Neutrophil (primary cell): ENCODE measurements around the gene CACNA1C.

Experiments used
- H3K27ac ChIP-seq: fragments of 200-600 bp; sonication (generic); 2 replicates; pipeline ENCODE4 v1.5.1; 2016; ENCODE audit warnings: mild to moderate bottlenecking, moderate library complexity
- H3K27me3 ChIP-seq: fragments of 200-600 bp; sonication (generic); 2 replicates; pipeline ENCODE4 v1.6.0; 2016; ENCODE audit warnings: mild to moderate bottlenecking
- H3K36me3 ChIP-seq: fragments of 200-600 bp; sonication (generic); 2 replicates; pipeline ENCODE4 v1.5.1; 2017
- H3K4me1 ChIP-seq, 2 experiments: fragments of 200-600 bp in 1 of 2; sonication (generic) in 1 of 2; 1 replicate in 1 of 2; 2 replicates in 1 of 2; pipeline versions ENCODE4 v1.5.1 to v1.6.1; 2013 to 2016; ENCODE audit warnings: low read depth in 1 of 2, low read length in 1 of 2, mild to moderate bottlenecking in 1 of 2, moderate library complexity in 1 of 2; ENCODE audit not compliant: control insufficient read depth in 1 of 2, insufficient read depth in 1 of 2
- H3K4me3 ChIP-seq, 2 experiments: fragments of 200-600 bp in 1 of 2; sonication (generic) in 1 of 2; 1 replicate in 1 of 2; 2 replicates in 1 of 2; pipeline ENCODE4 v1.5.1; 2013 to 2016; ENCODE audit warnings: low read depth in 1 of 2, low read length in 1 of 2, mild to moderate bottlenecking in 1 of 2, moderate library complexity in 1 of 2
- H3K9me3 ChIP-seq: fragments of 200-600 bp; sonication (generic); 2 replicates; pipeline ENCODE4 v1.5.1; 2016
- TF ChIP-seq, protein P1 (sequence below): fragments of 200-600 bp; sonication (generic); IDR thresholded peaks from 2 replicates; pipeline ENCODE4 v1.5.1; 2016; ENCODE audit warnings: antibody characterized with exemption

CACNA1C gene

DNA sequence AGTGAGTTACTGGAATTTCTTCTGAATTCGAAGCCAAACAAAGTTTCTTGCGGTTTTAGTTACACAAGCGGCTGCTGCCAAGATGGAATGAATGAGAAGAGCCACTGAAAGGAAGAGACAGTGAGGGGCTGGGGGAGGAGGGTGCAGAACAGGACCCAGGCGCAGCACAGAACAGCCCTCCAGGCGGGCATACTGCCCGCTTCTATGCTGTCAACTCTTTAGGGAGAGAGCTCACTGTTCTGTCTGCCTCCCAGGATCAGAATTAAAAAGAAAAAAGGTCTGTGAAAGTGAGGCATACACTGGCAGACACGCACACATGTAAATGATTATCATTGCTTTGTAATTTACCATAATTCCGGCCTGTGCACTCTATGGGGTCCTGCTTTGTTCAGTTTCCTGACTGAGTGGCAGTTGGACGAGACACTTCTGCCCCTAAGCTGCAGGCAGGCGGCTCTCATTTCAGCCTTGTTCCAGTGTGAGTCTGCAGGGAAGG, 231.6 kb downstream of the CACNA1C start:
- no peaks in the 10 kb centered on the region for H3K9me3 ChIP-seq
- no peak overlapping the region for H3K4me3 ChIP-seq
- no peak overlapping the region for H3K27ac ChIP-seq
- peaks cover 24 to 29% of the 10 kb centered on the region in 2 experiments for H3K4me1 ChIP-seq
- H3K27me3 ChIP-seq: no peaks in the 10 kb centered on the region
- TF ChIP-seq, protein P1, sequence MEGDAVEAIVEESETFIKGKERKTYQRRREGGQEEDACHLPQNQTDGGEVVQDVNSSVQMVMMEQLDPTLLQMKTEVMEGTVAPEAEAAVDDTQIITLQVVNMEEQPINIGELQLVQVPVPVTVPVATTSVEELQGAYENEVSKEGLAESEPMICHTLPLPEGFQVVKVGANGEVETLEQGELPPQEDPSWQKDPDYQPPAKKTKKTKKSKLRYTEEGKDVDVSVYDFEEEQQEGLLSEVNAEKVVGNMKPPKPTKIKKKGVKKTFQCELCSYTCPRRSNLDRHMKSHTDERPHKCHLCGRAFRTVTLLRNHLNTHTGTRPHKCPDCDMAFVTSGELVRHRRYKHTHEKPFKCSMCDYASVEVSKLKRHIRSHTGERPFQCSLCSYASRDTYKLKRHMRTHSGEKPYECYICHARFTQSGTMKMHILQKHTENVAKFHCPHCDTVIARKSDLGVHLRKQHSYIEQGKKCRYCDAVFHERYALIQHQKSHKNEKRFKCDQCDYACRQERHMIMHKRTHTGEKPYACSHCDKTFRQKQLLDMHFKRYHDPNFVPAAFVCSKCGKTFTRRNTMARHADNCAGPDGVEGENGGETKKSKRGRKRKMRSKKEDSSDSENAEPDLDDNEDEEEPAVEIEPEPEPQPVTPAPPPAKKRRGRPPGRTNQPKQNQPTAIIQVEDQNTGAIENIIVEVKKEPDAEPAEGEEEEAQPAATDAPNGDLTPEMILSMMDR: no peak
- no peaks in the 10 kb centered on the region for H3K36me3 ChIP-seq

DNA sequence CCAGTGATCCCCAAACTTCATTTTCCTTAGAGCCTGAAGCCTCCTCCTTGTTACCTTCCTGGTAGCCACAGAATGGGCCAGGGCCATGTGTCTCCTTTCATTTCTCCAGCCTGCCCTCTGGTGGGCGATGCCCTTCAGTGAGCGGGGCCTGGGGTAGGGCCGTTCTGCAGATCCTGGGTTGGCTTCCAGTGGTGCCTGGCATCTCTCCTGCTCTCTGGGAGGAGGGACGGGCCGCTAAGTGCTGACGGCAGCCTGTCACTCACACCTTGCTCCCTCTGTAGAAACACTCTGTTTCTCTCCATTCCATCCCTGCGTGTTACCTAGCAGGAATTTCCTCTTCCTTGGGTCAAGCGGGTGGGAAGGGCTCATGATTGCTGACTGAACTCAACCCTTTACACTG, 232.1 kb downstream of the CACNA1C start:
- Histone ChIP-seq H3K27me3 (no peaks in the 10 kb centered on the region), H3K9me3 (no peaks in the 10 kb centered on the region), H3K4me1 (peaks cover 24 to 29% of the 10 kb centered on the region in 2 experiments), H3K27ac (no peak overlapping the region), H3K36me3 (no peaks in the 10 kb centered on the region), H3K4me3 (no peak overlapping the region)
- TF ChIP-seq, protein P1: no peak

DNA sequence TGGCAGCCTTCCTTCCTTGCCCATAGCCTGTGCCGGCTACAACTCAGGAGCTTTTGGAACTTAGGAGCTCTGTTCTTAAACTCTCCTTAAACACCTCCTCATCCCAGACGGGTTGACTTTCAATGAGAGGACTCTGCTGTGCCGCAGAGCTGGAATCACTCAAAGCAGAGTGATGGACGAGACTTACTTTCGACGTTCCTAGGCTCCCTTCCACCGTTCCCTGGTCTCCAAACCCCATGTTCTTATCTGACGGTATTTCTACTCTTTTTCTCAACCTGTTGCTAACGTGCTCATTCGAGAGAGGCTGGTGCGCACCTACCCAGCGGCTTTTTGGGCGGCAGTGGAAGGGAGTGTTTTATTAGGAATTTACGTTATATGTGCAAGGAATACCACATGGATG, 232.7 kb downstream of the CACNA1C start:
- TF ChIP-seq, protein P1: no peak
- H3K27me3 ChIP-seq: no peaks in the 10 kb centered on the region
- no peak overlapping the region for H3K27ac ChIP-seq
- no peaks in the 10 kb centered on the region for H3K9me3 ChIP-seq
- H3K4me3 ChIP-seq: no peak overlapping the region
- H3K36me3 ChIP-seq: no peaks in the 10 kb centered on the region
- peaks cover 24 to 29% of the 10 kb centered on the region in 2 experiments for H3K4me1 ChIP-seq

DNA sequence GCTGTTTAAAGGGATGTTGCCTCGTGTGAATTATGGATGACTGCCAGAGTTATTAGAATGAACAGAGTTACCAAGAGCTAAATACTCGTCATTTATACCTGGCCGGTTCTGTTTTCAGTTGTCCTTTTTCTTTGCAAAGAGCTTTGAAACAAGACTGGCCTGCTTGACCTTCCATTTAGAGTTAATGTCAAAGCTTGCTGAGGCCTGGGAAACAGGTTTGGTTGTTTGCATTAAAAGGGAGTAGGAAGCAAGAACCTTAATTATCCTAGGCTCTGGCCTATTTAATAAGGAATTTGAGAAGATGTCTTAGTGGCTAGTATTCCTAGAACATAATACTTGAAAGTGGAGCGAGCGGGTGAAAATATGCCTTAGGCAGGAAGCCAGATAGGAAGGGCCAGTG, 233.3 kb downstream of the CACNA1C start:
- Histone ChIP-seq H3K27ac (no peak overlapping the region), H3K4me3 (no peak overlapping the region), H3K27me3 (no peaks in the 10 kb centered on the region), H3K4me1 (peaks cover 24 to 29% of the 10 kb centered on the region in 2 experiments), H3K36me3 (no peaks in the 10 kb centered on the region), H3K9me3 (no peaks in the 10 kb centered on the region)
- TF ChIP-seq, protein P1: no peak

DNA sequence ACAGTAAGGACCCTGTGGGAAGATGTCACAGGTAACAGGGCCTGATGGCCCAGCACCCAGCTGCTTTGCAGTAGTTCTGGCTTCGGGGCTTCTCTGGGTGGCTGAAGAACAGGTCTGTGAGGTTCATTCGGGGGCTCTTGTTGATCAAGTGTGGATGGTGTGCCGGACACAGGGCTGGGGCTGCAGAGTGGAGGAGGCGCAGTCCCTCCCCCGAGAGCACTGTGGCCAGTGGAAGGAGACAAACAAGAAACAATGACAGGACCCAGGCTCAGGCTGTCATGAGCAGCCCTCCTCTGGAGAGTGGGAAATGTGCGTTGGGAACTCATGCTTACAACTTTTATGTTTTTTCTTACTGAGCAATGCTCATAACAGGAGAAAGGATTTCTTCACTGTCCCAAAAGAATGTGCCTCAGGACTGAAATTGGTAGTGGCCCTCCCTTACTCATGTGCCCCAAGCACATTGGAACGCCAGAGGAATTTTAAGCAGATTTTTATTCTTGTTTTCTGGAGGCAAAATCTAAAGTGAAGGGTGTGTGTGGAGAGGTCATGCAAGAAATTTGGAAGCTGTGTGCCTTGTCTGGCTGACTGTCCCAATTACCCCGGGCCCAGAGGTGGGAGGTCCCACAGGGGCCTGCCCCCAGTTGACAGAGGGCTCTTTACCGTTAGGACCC, 233.8 kb downstream of the CACNA1C start:
- Histone ChIP-seq H3K27me3 (no peaks in the 10 kb centered on the region), H3K4me3 (no peak overlapping the region), H3K27ac (no peak overlapping the region), H3K36me3 (no peaks in the 10 kb centered on the region), H3K4me1 (peaks cover 24 to 29% of the 10 kb centered on the region in 2 experiments), H3K9me3 (no peaks in the 10 kb centered on the region)
- TF ChIP-seq, protein P1: no peak
